ENCODE data around the gene CYB5D1. TPM values are rescaled to one million over a fixed set of nuclear protein-coding genes. Genes with fewer than 3 reads are reported as not detected.
A peak's percentile ranks its signal among the peaks of the same experiment; 100 is the strongest.

The CYB5D1 gene
- total and polyA plus RNA-seq, 2 of the 8 experiments (the other 6 are each of a cell fraction or from before 2014, with no cell fraction given), result 11.0 to 18.0 TPM

GRCh38 chr17:7838090-7839075, 19.4 kb upstream of the CYB5D1 start:
- CTCF ChIA-PET (ENCODE audit: partially characterized antibody), result interaction anchor here (0.6 to 5.9 kb wide), 10 partner anchors 12 to 281 kb away, joined by 3 to 44 read pairs (median 4); partner anchors contain the start of genes CYB5D1, NAA38 and WRAP53
- Histone ChIP-seq H4K8ac (ENCODE audit: extremely low read depth, insufficient read depth, low read length) (no peak overlapping the region), H3K14ac (ENCODE audit: insufficient read length) (no peak overlapping the region), H2BK5ac (ENCODE audit: low read depth, low read length) (peak overlapping the region; percentile 66; the same call in 1 of the 2 replicates), H2BK20ac (ENCODE audit: low read length) (0 out of 2 replicates have a peak overlapping the region, but pooled peaks have one; percentile 55), H4K91ac (replicated peaks; ENCODE audit: insufficient read length, low read length) (no peak overlapping the region), H3K9ac (replicated peaks in 1 of 4; ENCODE audit: extremely low read depth in 1 of 4, low read depth in 3 of 4, low read length in 3 of 4) (no peak overlapping the region; a peak in 1 of 7 replicates), H3K4me3 (ENCODE audit: extremely low read depth in 1 of 4, insufficient read depth in 2 of 4, low read depth in 3 of 4, low read length in 4 of 4) (peak overlapping the region; percentile 20 to 77 (median 25); a peak in 7 of 8 replicates), H2BK15ac (ENCODE audit: low read length) (peak overlapping the region; percentile 81; the same call in 1 of the 2 replicates), H3K4me2 (ENCODE audit: insufficient read depth in 1 of 2, low read depth in 2 of 2, low read length in 2 of 2) (peak overlapping the region; percentile 84 to 93), H3K9me3 (ENCODE audit: insufficient read depth in 2 of 2, low read depth in 1 of 2, low read length in 1 of 2) (no peaks in the 10 kb centered on the region), H3K79me2 (ENCODE audit: control insufficient read depth in 1 of 2, insufficient read depth in 2 of 2, low read length in 2 of 2) (no peaks in the 10 kb centered on the region), H2BK120ac (replicated peaks; ENCODE audit: low read depth, low read length) (no peak overlapping the region), H4K5ac (ENCODE audit: insufficient read length, low read depth, low read length) (no peak overlapping the region), H3K27me3 (replicated peaks in 1 of 4; ENCODE audit: control insufficient read depth in 3 of 4, extremely low read depth in 1 of 4, insufficient read depth in 3 of 4, low read length in 3 of 4) (peaks cover 18 to 50% (median 44%) of the 10 kb centered on the region in 4 experiments), H3K27ac (ENCODE audit: low read depth, low read length) (no peak overlapping the region), H2AK5ac (ENCODE audit: low read depth, low read length) (0 out of 2 replicates have a peak overlapping the region, but pooled peaks have one; percentile 33), H3K56ac (replicated peaks; ENCODE audit: insufficient read length, low read depth, low read length) (no peak overlapping the region), H2BK12ac (ENCODE audit: low read depth, low read length) (peak overlapping the region; percentile 82), H3K79me1 (ENCODE audit: low read depth, low read length) (no peaks in the 10 kb centered on the region), H3K18ac (ENCODE audit: extremely low read depth, low read length) (peak overlapping the region; percentile 71; the same call in 1 of the 2 replicates), H3K4me1 (replicated peaks in 1 of 4; ENCODE audit: control insufficient read depth in 3 of 4, insufficient read depth in 4 of 4, low read length in 3 of 4) (peaks cover 10 to 29% (median 19%) of the 10 kb centered on the region in 4 experiments), H3K23ac (ENCODE audit: insufficient read length) (no peak overlapping the region), H3K36me3 (ENCODE audit: control insufficient read depth in 2 of 4, insufficient read depth in 4 of 4, low read length in 3 of 4) (no peaks in the 10 kb centered on the region), H2AFZ (ENCODE audit: low read length) (no peak overlapping the region), H3K4ac (replicated peaks; ENCODE audit: insufficient read length, low read depth, low read length) (no peak overlapping the region), H4K20me1 (replicated peaks in 1 of 2; ENCODE audit: control insufficient read depth in 1 of 2, insufficient read depth in 2 of 2, low read length in 2 of 2) (peaks cover 4 to 34% of the 10 kb centered on the region in 2 experiments), H3K23me2 (ENCODE audit: low read depth, low read length) (peaks cover 44% of the 10 kb centered on the region)
- DNase-seq (ENCODE audit: low read depth in 1 of 2, low spot score in 2 of 2) (no peak), FAIRE-seq (no peak)
- 26% methylated on average over 8 of the region's 12 CpGs; no CpG with 5 or more reads in 1 of the 2 experiments for WGBS, 2 experiments (ENCODE audit: extremely low coverage in 1 of 2, insufficient coverage in 1 of 2, insufficient read length in 1 of 2, insufficient replicate concordance in 2 of 2, low coverage in 1 of 2, low lambda C conversion rate in 2 of 2, missing lambda C conversion rate in 1 of 2)
- POLR2A ChIA-PET (ENCODE audit: partially characterized antibody), result interaction anchor here (1.1 to 5.2 kb wide), 12 partner anchors 6 to 498 kb away, joined by 3 to 34 read pairs (median 6); partner anchors contain the start of genes NAA38, TMEM88 and WRAP53
- no peak for TF ChIP-seq CTCF (IDR thresholded peaks at IDR 0.05; ENCODE audit: control extremely low read depth in 1 of 3, insufficient read depth in 1 of 3, low read depth in 1 of 3, low read length in 3 of 3)
- no peak for TF ChIP-seq TBP (IDR thresholded peaks at IDR 0.05; ENCODE audit: low read depth, low read length)
- no peak for TF ChIP-seq RXRA (IDR thresholded peaks at IDR 0.05; ENCODE audit: insufficient read depth, low read depth, low read length)
- TF ChIP-seq CEBPB (IDR thresholded peaks at IDR 0.05; ENCODE audit: low read depth, low read length), result 0 out of 2 replicates have a peak, but pooled peaks have one; percentile 39
- TF ChIP-seq SIN3A (conservative IDR thresholded peaks at IDR 0.05 in 1 of 2, IDR thresholded peaks at IDR 0.05 in 1 of 2; ENCODE audit: low read depth in 1 of 2, low read length in 2 of 2), result peak in 1 of 2 experiments; percentile 46; a peak in 1 of 4 replicates
- no peak for TF ChIP-seq TAF7 (optimal IDR thresholded peaks at IDR 0.05; ENCODE audit: borderline replicate concordance, low read depth, low read length)

Measured in H1 (cell line).